NT2/D1 (cell line): ENCODE data around the gene HSP90AB1.

Experiments
- SUZ12 ChIP-seq: IDR thresholded peaks from 2 replicates; pipeline ENCODE4 v1.6.1; 2011; ENCODE audit not compliant: insufficient read length, insufficient read depth; ENCODE audit errors: extremely low read depth
- YY1 ChIP-seq: IDR thresholded peaks from 2 replicates; pipeline ENCODE4 v1.6.1; 2011; ENCODE audit not compliant: insufficient read length, insufficient read depth
- ZNF274 ChIP-seq: IDR thresholded peaks from 2 replicates; pipeline ENCODE4 v1.6.1; 2011; ENCODE audit warnings: mild to moderate bottlenecking, low read depth, low read length

DNA sequence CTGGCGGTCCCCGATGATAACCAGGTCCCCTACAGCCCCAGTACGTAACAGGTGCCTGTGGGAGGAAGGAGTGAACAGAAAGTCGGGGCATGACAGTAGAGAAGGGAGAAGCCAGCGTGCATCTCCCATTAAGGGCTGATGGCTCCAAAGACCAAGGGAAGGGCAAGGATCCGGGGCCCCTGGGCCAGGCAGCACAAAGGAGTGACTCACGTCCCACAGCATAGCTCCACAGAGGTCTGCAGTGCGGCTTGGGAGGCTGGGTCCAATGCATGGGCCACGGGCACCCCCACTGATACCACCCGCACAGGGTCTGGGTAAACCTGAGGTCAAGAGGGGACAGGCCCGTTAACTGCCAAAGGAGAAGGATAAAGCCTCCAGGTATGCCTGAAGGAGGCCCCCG, 56.0 kb downstream of the HSP90AB1 start:
- no peak for TF ChIP-seq SUZ12
- no peak for TF ChIP-seq ZNF274
- TF ChIP-seq YY1: no peak
